HG03159 (cell line): ENCODE results near the gene RPSA.
"Not testable (repeated sequence)": the region's sequence is repeated elsewhere in the genome, so short reads cannot be mapped to it uniquely, and the experiment has no call there.

Experiments
- ATAC-seq: cut with Tn5 transposase; IDR thresholded peaks from one replicate; pipeline ENCODE4 v1.9.1; 2021; ENCODE audit warnings: mild to moderate bottlenecking, moderate library complexity; ENCODE audit not compliant: unreplicated experiment

The RPSA gene

GRCh38 chr3:39418556-39419225, 12.2 kb downstream of the RPSA start:
- ATAC-seq = not testable (repeated sequence)

DNA sequence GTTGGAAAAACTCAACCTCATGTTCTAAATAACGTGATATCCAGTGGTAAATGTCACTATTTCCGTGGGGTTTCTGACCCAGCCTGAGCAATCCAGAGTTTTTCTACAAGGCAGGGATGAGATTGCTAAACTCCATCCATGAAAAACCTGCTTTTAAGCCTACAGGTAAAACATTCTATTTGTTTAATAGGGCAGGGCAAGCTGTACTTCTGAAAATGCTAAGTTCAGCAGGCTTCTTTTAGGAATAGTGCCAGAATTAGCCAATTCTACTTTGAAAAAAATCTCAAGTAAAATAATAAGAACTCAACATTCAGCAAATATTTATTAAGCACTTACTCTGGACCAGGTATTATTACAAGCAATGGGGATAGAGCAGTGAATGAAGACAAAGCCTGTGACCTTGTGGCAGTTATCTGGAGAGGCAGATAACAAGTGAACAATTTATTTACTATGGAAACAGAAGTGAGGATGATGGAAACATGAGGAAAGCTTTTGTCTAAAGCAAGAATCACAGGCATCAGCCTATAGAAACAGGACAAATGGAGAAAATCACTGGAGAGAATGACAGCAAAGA, 13.3 kb downstream of the RPSA start:
- ATAC-seq = no peak

DNA sequence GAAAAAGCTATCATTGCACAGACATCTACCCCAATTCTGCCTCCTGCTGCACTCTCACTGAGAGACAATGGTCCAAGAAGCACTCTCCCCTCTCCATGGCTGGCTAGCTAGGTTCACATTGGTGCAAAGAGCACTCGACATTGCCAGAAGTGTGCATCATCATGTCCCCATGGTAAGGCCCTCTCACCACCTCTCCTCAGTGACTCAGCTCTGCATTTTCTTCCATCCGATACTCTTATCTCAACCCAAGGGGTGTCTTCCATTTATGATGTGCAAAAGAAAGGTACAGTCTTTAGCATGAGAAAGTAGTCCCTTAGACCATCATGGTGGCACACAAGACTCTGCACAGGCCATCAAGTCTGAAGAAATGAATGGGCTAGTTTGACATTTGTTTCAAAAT, 14.0 kb downstream of the RPSA start:
- ATAC-seq = no peak

GRCh38 chr3:39423436-39423970, 17.0 kb downstream of the RPSA start:
- ATAC-seq = no peak

GRCh38 chr3:39426312-39426711, 19.8 kb downstream of the RPSA start:
- ATAC-seq = no peak

DNA sequence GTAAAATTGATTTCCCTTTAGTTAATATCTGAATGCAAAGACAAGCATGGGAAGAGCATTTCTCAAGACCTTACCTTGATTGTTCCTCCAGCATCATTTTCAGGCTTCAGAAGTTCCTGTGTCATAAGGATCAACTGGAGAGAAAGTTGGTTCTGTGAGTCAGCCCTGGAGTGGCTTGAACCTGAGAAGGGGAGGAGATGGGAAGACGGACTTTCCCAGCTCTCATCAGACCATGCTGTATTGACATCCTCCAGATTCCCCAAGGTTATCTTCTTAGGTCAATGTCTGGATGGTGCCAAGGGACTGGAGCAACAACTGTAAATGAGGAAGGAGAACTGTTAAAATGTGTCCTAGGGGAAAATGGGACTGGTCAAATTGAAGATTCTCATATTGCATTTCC, 21.0 kb downstream of the RPSA start:
- no peak for ATAC-seq

GRCh38 chr3:39428745-39429201, 22.3 kb downstream of the RPSA start:
- ATAC-seq = no peak

DNA sequence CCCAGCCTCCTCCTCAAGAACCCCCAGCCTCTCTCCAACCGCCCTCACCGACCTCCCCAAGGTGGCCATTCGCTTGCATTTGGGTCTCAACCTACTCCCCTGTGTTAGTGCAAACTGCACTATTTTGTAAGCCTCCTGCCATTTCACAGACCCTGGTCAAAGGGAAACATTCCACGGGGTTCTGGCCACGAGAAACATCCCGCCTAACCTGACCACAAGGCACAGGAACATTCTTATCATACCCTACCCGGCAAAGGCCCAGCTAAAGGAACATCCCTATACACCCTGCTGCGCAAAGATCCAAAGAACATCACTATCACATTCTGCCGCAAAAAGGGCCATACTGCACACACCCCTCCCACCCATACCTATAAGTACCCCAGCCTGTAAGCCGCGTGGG, 22.9 kb downstream of the RPSA start:
- no peak for ATAC-seq

DNA sequence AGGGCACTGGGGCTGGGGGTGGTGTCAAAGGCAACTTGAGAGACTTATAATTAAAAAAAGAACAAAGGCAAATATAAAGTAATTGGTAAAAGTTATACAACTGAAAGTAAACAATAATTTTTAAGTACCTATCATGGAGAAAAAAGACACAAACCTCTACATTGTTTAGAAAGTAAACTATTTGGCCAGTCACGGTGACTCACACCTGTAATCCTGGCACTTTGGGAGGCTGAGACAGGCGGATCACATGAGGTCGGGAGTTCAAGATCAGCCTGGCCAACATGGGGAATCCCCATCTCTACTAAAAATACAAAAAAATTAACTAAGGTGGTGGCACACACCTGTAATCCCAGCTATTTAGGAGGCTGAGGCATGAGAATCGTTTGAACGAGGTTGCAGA, 25.8 kb downstream of the RPSA start:
- ATAC-seq = no peak

GRCh38 chr3:39433642-39434041, 27.1 kb downstream of the RPSA start:
- no peak for ATAC-seq

DNA sequence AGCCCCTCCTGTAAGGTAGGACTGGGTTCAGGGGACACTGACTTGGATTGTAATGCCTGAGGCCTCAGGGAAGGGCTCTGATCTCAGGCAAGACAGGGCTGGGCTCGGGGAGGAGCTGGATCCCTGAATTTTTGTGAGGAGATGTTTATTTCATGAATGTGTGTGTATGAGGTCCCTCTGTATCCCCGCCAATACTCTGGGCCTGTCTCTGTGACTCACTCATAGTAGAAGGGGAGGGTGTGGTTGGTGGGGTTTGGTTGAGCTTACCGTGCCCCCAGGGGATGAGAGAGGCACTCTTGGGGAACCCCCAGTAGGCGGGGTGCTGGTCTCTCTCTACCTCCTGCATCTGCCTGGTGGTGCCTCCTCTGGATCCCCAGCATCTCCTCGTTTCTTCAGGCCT, 28.1 kb downstream of the RPSA start:
- peak; percentile 45 for ATAC-seq

DNA sequence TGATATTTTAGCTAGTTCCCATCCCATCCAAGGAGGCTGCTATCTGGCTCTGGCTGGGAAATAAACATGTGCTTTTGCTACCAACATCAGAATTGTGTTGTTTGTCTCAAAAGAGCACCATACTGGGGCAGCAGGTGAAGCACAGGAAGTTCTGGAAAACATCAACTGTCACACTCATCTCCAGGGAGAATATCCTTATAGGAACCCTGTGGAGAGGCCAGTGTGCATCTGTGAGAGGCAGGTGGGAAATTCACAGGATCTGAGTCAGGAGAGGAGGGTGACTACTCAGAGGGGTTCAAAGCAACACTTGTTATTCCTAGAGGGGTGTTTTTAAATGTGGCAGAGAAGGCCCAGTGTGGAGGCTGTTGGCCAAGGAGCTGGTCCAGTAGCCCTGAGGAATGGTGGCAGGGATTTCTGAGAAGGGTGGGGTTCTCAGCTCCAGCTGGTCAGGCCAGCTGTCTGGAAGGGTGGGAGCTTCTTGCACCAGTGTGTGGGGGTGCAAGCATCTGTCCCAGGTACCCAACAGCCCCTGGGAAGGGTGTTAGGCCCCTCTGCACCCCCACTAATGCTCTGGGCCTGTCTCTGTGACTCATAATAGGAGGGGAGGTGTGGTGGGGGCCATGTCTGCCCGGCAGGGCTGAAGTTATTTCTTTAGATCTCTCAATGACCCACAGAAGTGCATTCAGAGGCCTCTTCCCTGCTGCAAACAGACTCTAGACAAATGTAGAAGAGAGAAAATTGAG, 28.7 kb downstream of the RPSA start:
- ATAC-seq = no peak

DNA sequence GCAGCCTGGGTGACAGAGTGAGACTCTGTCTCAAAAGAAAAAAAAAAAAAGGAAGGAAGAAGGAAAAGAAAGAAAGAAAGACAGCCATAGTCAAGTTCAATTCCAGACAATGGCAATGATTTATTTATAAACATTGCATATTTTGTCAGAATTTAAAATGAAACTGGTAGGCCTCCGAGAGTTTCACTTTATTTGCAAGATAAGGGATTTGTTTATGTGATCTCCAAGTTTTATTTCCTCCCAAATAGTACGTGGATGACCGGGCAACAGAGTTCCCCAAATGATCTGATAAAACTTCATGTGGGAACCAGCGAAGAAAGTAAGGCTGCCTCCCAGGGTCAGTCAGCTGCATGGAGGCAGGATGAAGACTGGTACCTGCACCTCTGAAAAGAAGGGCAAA, 32.4 kb downstream of the RPSA start:
- ATAC-seq = no peak

DNA sequence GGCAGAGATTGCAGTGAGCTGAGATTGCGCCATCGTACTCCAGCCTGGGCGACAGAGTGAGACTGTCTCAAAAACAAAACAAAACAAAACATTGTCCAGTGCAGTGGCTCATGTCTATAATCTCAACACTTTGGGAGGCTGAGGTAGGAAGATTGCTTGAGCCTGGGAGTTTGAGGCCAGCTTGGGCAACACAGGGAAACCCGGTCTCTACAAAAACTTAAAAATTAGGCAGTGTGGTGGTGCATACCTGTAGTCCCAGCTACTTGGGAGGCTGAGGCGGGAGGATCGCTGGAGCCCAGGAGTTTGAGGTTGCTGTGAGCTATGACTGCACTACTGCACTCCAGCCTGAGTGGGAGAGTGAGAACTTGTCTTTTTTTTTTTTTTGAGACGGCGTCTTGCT, 33.8 kb downstream of the RPSA start:
- ATAC-seq = no peak

GRCh38 chr3:39443530-39443929, 37.0 kb downstream of the RPSA start:
- no peak for ATAC-seq

DNA sequence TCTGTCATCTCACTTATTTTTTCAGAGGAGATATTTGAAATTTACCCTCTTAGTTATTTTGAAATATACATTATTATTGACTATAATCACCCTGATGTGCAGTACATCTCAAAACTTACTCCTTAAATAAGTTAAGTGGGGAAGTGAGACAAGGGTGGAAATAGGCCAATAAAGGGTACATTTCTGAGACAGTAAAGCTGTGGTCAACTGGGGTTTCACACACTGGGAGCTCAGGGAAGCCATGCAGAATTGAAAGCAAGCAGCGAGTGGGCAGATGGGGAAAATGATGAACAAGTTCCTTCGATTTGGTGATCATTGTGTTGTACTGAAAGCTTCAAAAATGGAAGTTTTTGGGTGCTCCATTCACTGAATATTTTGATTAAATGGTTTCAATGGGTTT, 39.4 kb downstream of the RPSA start:
- ATAC-seq = no peak

DNA sequence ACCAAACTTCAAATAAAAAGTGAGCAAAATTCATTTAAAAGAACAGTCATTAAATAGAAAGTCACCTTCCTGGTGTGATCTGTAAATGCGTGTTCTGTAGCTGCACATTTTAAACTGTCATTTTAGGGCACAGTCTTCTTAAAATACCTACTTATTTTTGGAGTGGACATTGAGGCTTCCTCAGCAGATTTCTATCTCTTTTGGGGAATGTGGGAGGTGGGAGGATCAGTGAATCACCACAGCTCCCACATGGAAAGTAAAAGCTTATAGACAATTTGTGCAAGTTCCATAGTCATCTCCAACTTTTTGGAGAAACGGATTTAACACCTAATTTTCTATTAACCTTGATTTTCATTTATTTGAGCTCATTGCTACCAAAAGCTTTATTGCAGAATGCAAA, 39.9 kb downstream of the RPSA start:
- no peak for ATAC-seq

DNA sequence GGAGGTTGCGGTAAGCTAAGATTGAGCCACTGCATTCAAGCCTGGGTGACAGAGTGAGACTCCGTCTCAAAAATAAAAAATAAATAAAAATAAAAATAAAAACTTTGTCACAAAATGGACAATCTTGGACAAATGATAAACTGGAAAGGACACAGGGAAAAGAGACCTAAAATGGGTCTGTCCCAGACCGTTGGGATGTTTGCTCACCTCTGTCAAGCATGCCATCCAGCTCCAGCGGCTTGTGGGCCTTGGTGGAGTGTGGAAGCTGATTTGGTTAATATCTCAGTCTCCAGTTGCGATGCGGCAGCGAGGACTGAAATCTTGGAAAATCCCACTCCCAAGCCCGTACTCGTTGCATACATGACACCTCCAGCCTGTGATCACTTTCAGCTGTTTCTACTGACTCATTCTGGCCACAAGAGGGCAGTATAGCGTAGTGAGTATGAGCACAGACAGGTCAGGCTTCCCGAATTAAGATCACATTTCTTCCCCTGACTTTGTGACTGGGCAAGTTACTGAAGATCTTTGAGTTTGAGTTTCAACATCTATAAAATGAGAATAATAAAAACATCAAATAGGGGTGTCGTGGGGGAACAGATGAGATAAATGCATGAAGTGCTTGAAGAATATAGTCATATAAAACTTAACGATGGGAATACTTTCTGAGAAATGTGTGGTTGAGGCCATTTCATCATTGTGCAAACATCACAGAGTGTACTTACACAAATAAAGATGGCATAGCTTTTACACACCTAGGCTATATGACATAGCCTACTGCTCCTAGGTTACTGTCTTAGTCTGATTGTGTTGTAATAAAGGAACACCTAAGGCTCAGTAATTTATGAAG, 41.3 kb downstream of the RPSA start:
- peak; percentile 86 for ATAC-seq

DNA sequence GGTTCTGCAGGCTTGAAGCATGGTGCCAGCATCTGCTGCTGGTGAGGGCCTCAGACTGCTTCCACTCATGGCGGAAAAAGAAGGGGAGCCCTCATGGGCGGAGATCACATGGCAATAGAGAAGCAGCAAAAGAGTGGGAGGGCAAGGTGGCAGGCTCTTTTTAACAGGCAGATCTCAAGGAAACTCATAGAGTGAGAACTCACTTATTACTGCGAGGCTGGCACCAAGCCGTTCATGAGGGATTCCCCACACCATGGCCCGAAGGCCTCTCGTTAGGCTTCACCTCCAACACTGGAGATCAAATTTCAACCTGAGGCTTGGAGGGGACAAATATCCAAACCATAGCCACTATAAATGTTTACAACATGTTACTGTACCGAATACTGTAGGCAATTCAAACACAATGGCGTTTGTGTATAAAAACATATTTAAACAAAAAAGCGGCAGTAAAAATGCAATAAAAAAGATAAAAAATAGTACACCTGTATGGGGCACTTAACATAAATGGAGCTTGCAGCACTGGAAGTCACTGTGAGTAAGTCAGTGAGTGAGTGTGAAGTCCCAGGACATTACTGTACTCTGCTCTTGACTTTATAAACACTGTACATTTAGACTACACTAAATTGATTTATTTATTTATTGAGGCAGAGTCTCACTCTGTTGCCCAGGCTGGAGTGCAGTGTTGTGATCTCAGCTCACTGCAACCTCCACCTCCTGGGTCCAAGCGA, 42.1 kb downstream of the RPSA start:
- ATAC-seq = no peak

DNA sequence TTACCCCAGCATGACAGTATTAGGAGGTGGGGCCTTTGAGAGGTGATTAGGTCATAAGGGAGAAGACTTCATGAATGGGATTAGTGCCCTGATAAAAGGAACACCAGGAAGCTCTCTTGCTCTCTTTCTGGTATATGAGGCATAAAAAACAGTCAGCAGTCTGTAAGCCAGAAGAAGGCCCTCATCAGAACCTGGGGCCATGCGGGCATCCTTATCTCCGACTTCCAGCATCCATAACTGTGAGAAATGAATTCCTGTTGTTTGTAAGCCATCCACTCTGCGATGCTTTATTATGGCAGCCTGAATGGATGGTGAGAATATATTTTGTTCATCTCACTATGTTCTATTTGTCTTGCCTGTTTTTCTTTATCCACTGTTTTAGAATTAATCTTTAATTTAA, 43.3 kb downstream of the RPSA start:
- no peak for ATAC-seq
